ENCODE data around the gene GATAD2B.

DNA sequence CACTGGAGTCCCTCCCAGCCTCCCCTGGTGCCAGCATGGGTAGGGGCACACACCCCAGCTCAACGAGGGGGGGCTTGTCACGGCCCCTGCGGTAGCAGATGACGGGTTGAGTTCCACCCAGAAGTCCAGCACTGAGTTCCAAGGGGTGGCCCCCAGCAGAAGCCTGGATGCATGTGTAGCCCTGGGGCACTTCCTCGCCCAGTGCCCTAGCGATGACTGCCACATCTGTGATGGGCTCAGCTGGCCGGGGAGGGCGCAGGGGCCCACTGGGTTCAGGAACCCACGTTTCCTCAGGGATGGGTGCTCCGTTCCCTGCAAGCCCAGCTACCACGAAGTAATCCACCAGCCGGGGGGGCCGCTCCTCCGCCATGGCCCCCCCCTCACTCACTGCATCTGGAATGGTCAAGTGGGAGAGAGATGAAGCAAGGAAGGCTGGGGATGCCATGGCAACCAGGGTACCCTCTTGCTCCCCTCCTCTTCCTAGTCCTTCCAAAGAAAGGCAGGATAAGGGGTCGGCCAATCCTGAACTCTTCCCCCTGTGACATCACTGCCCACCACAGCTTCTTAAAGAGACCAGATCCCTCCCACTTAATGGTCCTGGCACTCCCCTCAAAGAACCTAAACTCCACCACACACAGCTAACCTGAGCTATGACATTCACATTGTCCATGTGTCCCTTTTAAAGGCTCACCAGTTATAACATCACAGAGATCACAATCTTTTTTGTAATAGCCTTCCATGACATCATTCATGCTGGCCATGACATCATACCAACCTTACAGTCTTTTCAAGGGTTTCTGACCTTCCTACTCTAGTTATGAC, 21.4 kb upstream of the GATAD2B start:
- TF ChIP-seq, protein P1, sequence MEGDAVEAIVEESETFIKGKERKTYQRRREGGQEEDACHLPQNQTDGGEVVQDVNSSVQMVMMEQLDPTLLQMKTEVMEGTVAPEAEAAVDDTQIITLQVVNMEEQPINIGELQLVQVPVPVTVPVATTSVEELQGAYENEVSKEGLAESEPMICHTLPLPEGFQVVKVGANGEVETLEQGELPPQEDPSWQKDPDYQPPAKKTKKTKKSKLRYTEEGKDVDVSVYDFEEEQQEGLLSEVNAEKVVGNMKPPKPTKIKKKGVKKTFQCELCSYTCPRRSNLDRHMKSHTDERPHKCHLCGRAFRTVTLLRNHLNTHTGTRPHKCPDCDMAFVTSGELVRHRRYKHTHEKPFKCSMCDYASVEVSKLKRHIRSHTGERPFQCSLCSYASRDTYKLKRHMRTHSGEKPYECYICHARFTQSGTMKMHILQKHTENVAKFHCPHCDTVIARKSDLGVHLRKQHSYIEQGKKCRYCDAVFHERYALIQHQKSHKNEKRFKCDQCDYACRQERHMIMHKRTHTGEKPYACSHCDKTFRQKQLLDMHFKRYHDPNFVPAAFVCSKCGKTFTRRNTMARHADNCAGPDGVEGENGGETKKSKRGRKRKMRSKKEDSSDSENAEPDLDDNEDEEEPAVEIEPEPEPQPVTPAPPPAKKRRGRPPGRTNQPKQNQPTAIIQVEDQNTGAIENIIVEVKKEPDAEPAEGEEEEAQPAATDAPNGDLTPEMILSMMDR (IDR thresholded peaks at IDR 0.05; ENCODE audit: poor library complexity), result no peak
- TF ChIP-seq EZH2phosphoT487 (IDR thresholded peaks at IDR 0.05; ENCODE audit: low read depth, severe bottlenecking, unreplicated experiment), result no peak
- TF ChIP-seq EZH2 (IDR thresholded peaks at IDR 0.05; ENCODE audit: borderline replicate concordance), result no peak

Measured in hepatocyte (in vitro differentiated cells).